Measurements from ENCODE around the gene ARHGAP9.

DNA sequence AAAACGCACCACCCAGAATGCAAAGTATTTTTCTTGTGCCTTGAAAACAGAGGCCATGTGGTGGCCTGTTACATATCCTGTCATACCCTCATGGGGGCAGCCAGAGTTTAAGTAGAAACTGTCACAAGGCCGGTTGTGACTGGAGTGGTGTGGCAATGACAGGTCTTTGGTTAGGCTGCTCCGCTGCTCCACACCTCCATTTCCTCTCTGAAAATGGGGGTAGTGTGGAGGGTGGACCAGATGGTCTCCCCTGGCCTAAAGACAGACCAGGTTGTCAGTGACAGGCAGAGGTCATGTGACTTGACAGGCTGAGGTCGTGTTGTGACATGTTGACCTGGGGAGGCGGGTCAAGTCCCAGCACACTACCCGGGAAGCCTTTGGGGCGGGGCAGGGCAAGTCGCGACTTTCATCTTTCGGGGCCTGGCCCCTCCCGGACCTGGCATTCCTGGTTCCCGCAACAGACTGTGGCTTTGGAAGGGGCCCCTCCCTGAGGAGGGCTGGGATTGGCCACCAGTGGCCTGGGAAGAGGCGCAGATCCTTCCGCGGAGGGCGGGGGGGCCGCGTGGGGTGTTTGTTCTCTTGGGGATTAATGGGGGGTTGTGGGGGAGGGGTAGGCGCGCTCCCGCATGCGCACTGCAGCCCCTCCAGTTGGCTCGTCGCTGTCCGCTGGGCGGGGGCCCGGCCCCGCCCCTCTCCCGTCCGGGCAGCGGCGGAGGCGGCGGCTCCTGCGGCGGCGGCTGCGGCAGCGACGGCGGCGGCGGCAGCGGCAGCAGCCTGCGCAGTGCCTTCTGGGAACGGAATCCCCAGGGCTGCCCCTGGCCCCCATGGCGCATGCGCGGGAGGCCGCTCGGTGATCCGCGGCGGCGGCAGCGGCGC, 42.6 kb upstream of the ARHGAP9 start, which contains the start of gene MBD6:
- TF ChIP-seq EZH2phosphoT487 (IDR thresholded peaks at IDR 0.05; ENCODE audit: insufficient read depth, low read depth) (no peak), EZH2 (IDR thresholded peaks at IDR 0.05; ENCODE audit: insufficient read depth, poor library complexity, severe bottlenecking) (no peak)

Data from GM23248 (cell line).